Cerebellar nuclear complex (tissue), 1 donor: ENCODE measurements around the gene PPM1M.

Source experiments
- DNase-seq, 2 experiments: peaks; one replicate each; lab custom pipeline; 2025; lab: John Stamatoyannopoulos, UW

Gene PPM1M

GRCh38 chr3:52230889-52231499 lies 14.6 kb upstream of the PPM1M start:
- no peak for DNase-seq

- DNase-seq: no peak
Measured at GRCh38 chr3:52231502-52232278, 13.9 kb upstream of the PPM1M start.

- no peak for DNase-seq
Measured at GRCh38 chr3:52232279-52233107, 13.1 kb upstream of the PPM1M start.

- no peak for DNase-seq
Measured at GRCh38 chr3:52233108-52233591, 12.4 kb upstream of the PPM1M start.

GRCh38 chr3:52233968-52234367 lies 11.6 kb upstream of the PPM1M start:
- peak in 1 of 2 experiments; percentile 20 for DNase-seq

- no peak for DNase-seq
Measured at GRCh38 chr3:52234516-52235447, 10.8 kb upstream of the PPM1M start.

GRCh38 chr3:52236424-52236886 lies 9.1 kb upstream of the PPM1M start:
- DNase-seq: no peak

- DNase-seq: no peak
Measured at GRCh38 chr3:52237006-52237656, 8.4 kb upstream of the PPM1M start.

- peak; percentile 57 to 89 for DNase-seq
Measured at GRCh38 chr3:52237657-52238172, 7.8 kb upstream of the PPM1M start.

GRCh38 chr3:52238193-52238760 lies 7.3 kb upstream of the PPM1M start:
- no peak for DNase-seq

GRCh38 chr3:52238761-52239701 lies 6.5 kb upstream of the PPM1M start, which contains the start of gene TWF2:
TSS of gene TWF2 (minus strand) at chr3:52239158. CDS start at chr3:52239016, 142 bp downstream.
- DNase-seq: no peak

- DNase-seq: no peak
Measured at GRCh38 chr3:52240059-52240885, 5.3 kb upstream of the PPM1M start.

- no peak for DNase-seq
Measured at GRCh38 chr3:52240886-52241370, 4.6 kb upstream of the PPM1M start.

GRCh38 chr3:52242039-52242438 lies 3.5 kb upstream of the PPM1M start:
- no peak for DNase-seq

GRCh38 chr3:52243791-52244628 lies 1.5 kb upstream of the PPM1M start:
- DNase-seq: no peak

- no peak for DNase-seq
Measured at GRCh38 chr3:52246264-52246620, 683 bp downstream of the PPM1M start.
